OCI-LY3 (cell line): Measurements from ENCODE around the gene TBCCD1.
"Not testable (repeated sequence)": the region's sequence is repeated elsewhere in the genome, so short reads cannot be mapped to it uniquely, and the experiment has no call there.

ENCODE experiments used
- H2AFZ ChIP-seq: fragments of 200-600, 300-600 bp; shearing (Covaris generic); 2 replicates; pipeline ENCODE4 v1.6.0; 2014; ENCODE audit warnings: antibody characterized with exemption, low read depth, low read length
- H3K27ac ChIP-seq: fragments of 200-600, 300-600 bp; sonication (generic); 2 replicates; pipeline ENCODE4 v1.5.1; 2014; ENCODE audit warnings: mild to moderate bottlenecking, low read length, moderate library complexity, mixed read lengths
- H3K27me3 ChIP-seq: fragments of 200-600, 300-600 bp; sonication (generic); 2 replicates; pipeline ENCODE4 v1.6.1; 2014; ENCODE audit warnings: low read depth, low read length, mixed read lengths
- H3K36me3 ChIP-seq: fragments of 200-600, 300-600 bp; sonication (generic); replicated peaks from 2 replicates; pipeline ENCODE3; 2014; ENCODE audit warnings: low read depth, low read length, mixed read lengths
- H3K4me1 ChIP-seq: fragments of 300-600, 200-600 bp; sonication (generic); 2 replicates; pipeline ENCODE4 v1.6.1; 2014; ENCODE audit warnings: low read length, mixed read lengths
- H3K4me2 ChIP-seq: fragments of 200-600, 300-600 bp; sonication (generic); 2 replicates; pipeline ENCODE4 v1.6.1; 2014; ENCODE audit warnings: low read length, mixed read lengths
- H3K4me3 ChIP-seq: fragments of 300-600, 200-600 bp; sonication (generic); 2 replicates; pipeline ENCODE4 v1.5.1; 2014; ENCODE audit warnings: antibody characterized with exemption, mild to moderate bottlenecking, low read length, moderate library complexity
- H3K79me2 ChIP-seq: fragments of 300-600, 200-600 bp; shearing (Covaris generic); 2 replicates; pipeline ENCODE4 v1.6.1; 2014; ENCODE audit warnings: mild to moderate bottlenecking, low read length, mixed read lengths
- H3K9ac ChIP-seq: fragments of 300-600, 200-600 bp; shearing (Covaris generic); 2 replicates; pipeline ENCODE4 v1.6.0; 2014; ENCODE audit warnings: mild to moderate bottlenecking, low read length, moderate library complexity
- H3K9me3 ChIP-seq: fragments of 200-600, 300-600 bp; shearing (Covaris generic); 2 replicates; pipeline ENCODE4 v1.6.1; 2014; ENCODE audit warnings: low read length, mixed read lengths; ENCODE audit not compliant: insufficient read depth
- H4K20me1 ChIP-seq: fragments of 200-600, 300-600 bp; sonication (generic); 2 replicates; pipeline ENCODE4 v1.6.1; 2016; ENCODE audit warnings: low read length, mixed read lengths; ENCODE audit not compliant: insufficient read depth
- CTCF ChIP-seq: fragments of 200-600, 300-600 bp; sonication (generic); IDR thresholded peaks from 2 replicates; pipeline ENCODE4 v1.5.1; 2014; ENCODE audit warnings: antibody characterized with exemption, low read length, low read depth
- EZH2phosphoT487 ChIP-seq: fragments of 200-600 bp; shearing (Covaris generic); IDR thresholded peaks from 2 replicates; pipeline ENCODE4 v1.6.1; 2018; ENCODE audit warnings: antibody characterized with exemption, mixed run types, low read depth

The TBCCD1 gene

GRCh38 chr3:186588632-186589031 is 21.5 kb upstream of the TBCCD1 start:
- Histone ChIP-seq H3K9ac (no peak overlapping the region), H2AFZ (no peak overlapping the region), H3K4me2 (no peak overlapping the region), H3K4me3 (no peak overlapping the region), H3K27ac (no peak overlapping the region), H3K79me2 (no peaks in the 10 kb centered on the region), H3K4me1 (no peaks in the 10 kb centered on the region), H3K9me3 (no peaks in the 10 kb centered on the region), H3K27me3 (no peaks in the 10 kb centered on the region), H4K20me1 (no peaks in the 10 kb centered on the region), H3K36me3 (peaks cover 26% of the 10 kb centered on the region)
- TF ChIP-seq EZH2phosphoT487: no peak
- TF ChIP-seq CTCF: no peak

GRCh38 chr3:186587183-186587582 is 20.0 kb upstream of the TBCCD1 start:
- no peak overlapping the region for H2AFZ ChIP-seq
- no peak overlapping the region for H3K4me2 ChIP-seq
- H4K20me1 ChIP-seq: no peaks in the 10 kb centered on the region
- no peak overlapping the region for H3K4me3 ChIP-seq
- H3K9ac ChIP-seq: no peak overlapping the region
- H3K4me1 ChIP-seq: no peaks in the 10 kb centered on the region
- H3K9me3 ChIP-seq: no peaks in the 10 kb centered on the region
- H3K27me3 ChIP-seq: no peaks in the 10 kb centered on the region
- no peak overlapping the region for H3K27ac ChIP-seq
- TF ChIP-seq CTCF (no peak), EZH2phosphoT487 (no peak)
- H3K36me3 ChIP-seq: peaks cover 40% of the 10 kb centered on the region
- H3K79me2 ChIP-seq: no peaks in the 10 kb centered on the region

- not testable (repeated sequence) for H2AFZ ChIP-seq
- peaks cover 49% of the 10 kb centered on the region for H3K36me3 ChIP-seq
Measured at GRCh38 chr3:186586245-186586644, 19.1 kb upstream of the TBCCD1 start.

GRCh38 chr3:186583831-186584230 is 16.7 kb upstream of the TBCCD1 start:
- no peak for TF ChIP-seq CTCF
- no peak for TF ChIP-seq EZH2phosphoT487
- no peak overlapping the region for H3K27ac ChIP-seq
- no peaks in the 10 kb centered on the region for H4K20me1 ChIP-seq
- no peak overlapping the region for H3K9ac ChIP-seq
- 0 out of 2 replicates have a peak, but pooled peaks cover 4% of the 10 kb centered on the region for H3K79me2 ChIP-seq
- no peak overlapping the region for H2AFZ ChIP-seq
- H3K9me3 ChIP-seq: no peaks in the 10 kb centered on the region
- no peak overlapping the region for H3K4me3 ChIP-seq
- H3K4me1 ChIP-seq: no peaks in the 10 kb centered on the region
- no peaks in the 10 kb centered on the region for H3K27me3 ChIP-seq
- peaks cover 68% of the 10 kb centered on the region for H3K36me3 ChIP-seq
- H3K4me2 ChIP-seq: no peak overlapping the region

More at GRCh38 chr3:186586245-186586644, 19.1 kb upstream of the TBCCD1 start:
- not testable (repeated sequence) for H3K4me2 ChIP-seq, H3K9me3 ChIP-seq, H3K27ac ChIP-seq, H3K4me1 ChIP-seq, H4K20me1 ChIP-seq, H3K79me2 ChIP-seq, H3K9ac ChIP-seq, H3K4me3 ChIP-seq, H3K27me3 ChIP-seq

- H3K9me3 ChIP-seq: no peaks in the 10 kb centered on the region
- H3K27ac ChIP-seq: no peak overlapping the region
- H4K20me1 ChIP-seq: no peaks in the 10 kb centered on the region
- H3K79me2 ChIP-seq: peaks cover 7% of the 10 kb centered on the region; the same call in 1 of the 2 replicates
- no peaks in the 10 kb centered on the region for H3K4me1 ChIP-seq
- H3K27me3 ChIP-seq: no peaks in the 10 kb centered on the region
- no peak overlapping the region for H3K4me2 ChIP-seq
- H3K4me3 ChIP-seq: no peak overlapping the region
- TF ChIP-seq EZH2phosphoT487 (no peak), CTCF (no peak)
- H2AFZ ChIP-seq: no peak overlapping the region
- H3K36me3 ChIP-seq: peaks cover 76% of the 10 kb centered on the region
- no peak overlapping the region for H3K9ac ChIP-seq
Measured at GRCh38 chr3:186582541-186582940, 15.4 kb upstream of the TBCCD1 start.
